Keratinocyte (primary cell): ENCODE measurements around the gene UBE2QL1. TPM values are rescaled to one million over a fixed set of nuclear protein-coding genes. Genes with fewer than 3 reads are reported as not detected.

Experiments used
- DNase-seq: peaks from one replicate; pipeline ENCODE4 v3.0.0-alpha.2; 2011; ENCODE audit warnings: low read depth, missing footprints, low spot score
- FAIRE-seq: peaks from 2 replicates; lab custom pipeline; 2011; peaks lifted over from hg19 to GRCh38; lab: Jason Lieb, UNC
- H2AFZ ChIP-seq: 2 replicates; pipeline ENCODE4 v1.6.0; 2012; ENCODE audit warnings: low read length, control low read depth, inconsistent platforms; ENCODE audit not compliant: control insufficient read depth
- H3K27ac ChIP-seq: 2 replicates; pipeline ENCODE4 v1.5.1; 2011; ENCODE audit warnings: low read length; ENCODE audit not compliant: control insufficient read depth, insufficient read depth
- H3K27me3 ChIP-seq: 3 replicates; pipeline ENCODE4 v1.6.0; 2011; ENCODE audit warnings: low read length; ENCODE audit not compliant: control insufficient read depth, insufficient read depth; ENCODE audit errors: extremely low read depth
- H3K36me3 ChIP-seq, 2 experiments: 2 replicates in 1 of 2; 3 replicates in 1 of 2; pipeline ENCODE4 v1.5.1; 2011; ENCODE audit warnings: low read length in 2 of 2, mild to moderate bottlenecking in 1 of 2; ENCODE audit not compliant: control insufficient read depth in 2 of 2, insufficient read depth in 2 of 2; ENCODE audit errors: extremely low read depth in 1 of 2
- H3K4me1 ChIP-seq: 3 replicates; pipeline ENCODE4 v1.5.1; 2011; ENCODE audit warnings: low read length; ENCODE audit not compliant: control insufficient read depth, insufficient read depth; ENCODE audit errors: extremely low read depth
- H3K4me2 ChIP-seq: 3 replicates; pipeline ENCODE4 v1.6.0; 2011; ENCODE audit warnings: low read depth, low read length; ENCODE audit not compliant: control insufficient read depth, insufficient read depth; ENCODE audit errors: extremely low read depth
- H3K4me3 ChIP-seq, 3 experiments: fragments of 200-600 bp in 1 of 3; sonication (generic) in 1 of 3; 2 replicates in 2 of 3; 3 replicates in 1 of 3; pipeline ENCODE4 v1.5.1; 2011 to 2016; ENCODE audit warnings: low read length in 3 of 3, mild to moderate bottlenecking in 3 of 3, control low read depth in 2 of 3, inconsistent platforms in 1 of 3, low read depth in 1 of 3, mixed read lengths in 1 of 3, mixed run types in 1 of 3, moderate library complexity in 1 of 3; ENCODE audit not compliant: control insufficient read depth in 2 of 3, insufficient read depth in 2 of 3; ENCODE audit errors: extremely low read depth in 1 of 3
- H3K79me2 ChIP-seq: 2 replicates; pipeline ENCODE4 v1.6.0; 2012; ENCODE audit warnings: low read length; ENCODE audit not compliant: control insufficient read depth, insufficient read depth
- H3K9ac ChIP-seq: 3 replicates; pipeline ENCODE4 v1.6.0; 2011; ENCODE audit warnings: low read length; ENCODE audit not compliant: control insufficient read depth, insufficient read depth; ENCODE audit errors: extremely low read depth
- H3K9me1 ChIP-seq: 3 replicates; pipeline ENCODE4 v1.6.0; 2011; ENCODE audit warnings: low read length; ENCODE audit not compliant: control insufficient read depth, insufficient read depth; ENCODE audit errors: extremely low read depth
- H3K9me3 ChIP-seq: 2 replicates; pipeline ENCODE4 v1.5.1; 2012; ENCODE audit warnings: low read depth, low read length; ENCODE audit not compliant: control insufficient read depth
- H4K20me1 ChIP-seq: 3 replicates; pipeline ENCODE4 v1.6.0; 2011; ENCODE audit warnings: low read length; ENCODE audit not compliant: control insufficient read depth, insufficient read depth; ENCODE audit errors: extremely low read depth
- EZH2 ChIP-seq: IDR thresholded peaks from one replicate; pipeline ENCODE4 v1.6.1; 2012; ENCODE audit warnings: inconsistent platforms, mild to moderate bottlenecking, low read length, moderate library complexity
- dilution Hi-C: fragments of 300-500 bp; cut with MboI; formaldehyde crosslinking; loops from one replicate; pipeline ENCODE4 v1.7.0; 2020; ENCODE audit warnings: low sequenced_read_pairs; ENCODE audit not compliant: extremely low pct_ligation_motif_present
- polyA plus RNA-seq, 5 experiments: library from polyadenylated mRNA; depleted of rRNA in 3 of 5; stranded (reverse) in 3 of 5; stranded (forward) in 1 of 5; unstranded in 1 of 5; fragments of >200 nt; gene quantifications; 1 replicate in 1 of 5; 2 replicates in 3 of 5; 3 replicates in 1 of 5; pipeline versions ENCODE4 v1.2.1 to v1.2.3, GENCODE V29; 2011 to 2012; ENCODE audit warnings: missing spikeins in 2 of 5, low read depth in 1 of 5, low replicate concordance in 1 of 5
- TF ChIP-seq, protein P1 (sequence below), 3 experiments: IDR thresholded peaks in 1 of 3; conservative IDR thresholded peaks in 1 of 3; optimal IDR thresholded peaks in 1 of 3; 2 replicates in 2 of 3; 3 replicates in 1 of 3; pipeline versions ENCODE3 to v1.5.1; 2011; ENCODE audit warnings: low read length in 3 of 3, mild to moderate bottlenecking in 3 of 3, moderate library complexity in 2 of 3, control low read depth in 1 of 3, inconsistent platforms in 1 of 3; ENCODE audit not compliant: insufficient read depth in 2 of 3; ENCODE audit errors: extremely low read depth in 1 of 3

The UBE2QL1 gene
- polyA plus RNA-seq, 1 donor (not counting 4 experiments of a cell fraction or from before 2014, with no cell fraction given) = not detected

GRCh38 chr5:6401410-6401809 lies 47.2 kb upstream of the UBE2QL1 start:
- Histone ChIP-seq H3K27me3 (no peaks in the 10 kb centered on the region), H3K9me1 (no peaks in the 10 kb centered on the region), H3K36me3 (no peaks in the 10 kb centered on the region), H3K4me3 (no peak overlapping the region), H3K27ac (no peak overlapping the region), H3K4me2 (no peak overlapping the region), H3K79me2 (no peaks in the 10 kb centered on the region), H3K9me3 (no peaks in the 10 kb centered on the region), H4K20me1 (no peaks in the 10 kb centered on the region), H3K9ac (no peak overlapping the region), H2AFZ (no peak overlapping the region), H3K4me1 (peaks cover 29% of the 10 kb centered on the region)
- no peak for TF ChIP-seq EZH2
- TF ChIP-seq, protein P1, sequence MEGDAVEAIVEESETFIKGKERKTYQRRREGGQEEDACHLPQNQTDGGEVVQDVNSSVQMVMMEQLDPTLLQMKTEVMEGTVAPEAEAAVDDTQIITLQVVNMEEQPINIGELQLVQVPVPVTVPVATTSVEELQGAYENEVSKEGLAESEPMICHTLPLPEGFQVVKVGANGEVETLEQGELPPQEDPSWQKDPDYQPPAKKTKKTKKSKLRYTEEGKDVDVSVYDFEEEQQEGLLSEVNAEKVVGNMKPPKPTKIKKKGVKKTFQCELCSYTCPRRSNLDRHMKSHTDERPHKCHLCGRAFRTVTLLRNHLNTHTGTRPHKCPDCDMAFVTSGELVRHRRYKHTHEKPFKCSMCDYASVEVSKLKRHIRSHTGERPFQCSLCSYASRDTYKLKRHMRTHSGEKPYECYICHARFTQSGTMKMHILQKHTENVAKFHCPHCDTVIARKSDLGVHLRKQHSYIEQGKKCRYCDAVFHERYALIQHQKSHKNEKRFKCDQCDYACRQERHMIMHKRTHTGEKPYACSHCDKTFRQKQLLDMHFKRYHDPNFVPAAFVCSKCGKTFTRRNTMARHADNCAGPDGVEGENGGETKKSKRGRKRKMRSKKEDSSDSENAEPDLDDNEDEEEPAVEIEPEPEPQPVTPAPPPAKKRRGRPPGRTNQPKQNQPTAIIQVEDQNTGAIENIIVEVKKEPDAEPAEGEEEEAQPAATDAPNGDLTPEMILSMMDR (optimal IDR thresholded peaks at IDR 0.05 in 1 of 3, IDR thresholded peaks at IDR 0.05 in 1 of 3, conservative IDR thresholded peaks at IDR 0.05 in 1 of 3; ENCODE audit: extremely low read depth in 1 of 3, insufficient read depth in 2 of 3, low read length in 3 of 3) = no peak
- no peak for DNase-seq
- dilution Hi-C loops = no loop called here
- FAIRE-seq = no peak

DNA sequence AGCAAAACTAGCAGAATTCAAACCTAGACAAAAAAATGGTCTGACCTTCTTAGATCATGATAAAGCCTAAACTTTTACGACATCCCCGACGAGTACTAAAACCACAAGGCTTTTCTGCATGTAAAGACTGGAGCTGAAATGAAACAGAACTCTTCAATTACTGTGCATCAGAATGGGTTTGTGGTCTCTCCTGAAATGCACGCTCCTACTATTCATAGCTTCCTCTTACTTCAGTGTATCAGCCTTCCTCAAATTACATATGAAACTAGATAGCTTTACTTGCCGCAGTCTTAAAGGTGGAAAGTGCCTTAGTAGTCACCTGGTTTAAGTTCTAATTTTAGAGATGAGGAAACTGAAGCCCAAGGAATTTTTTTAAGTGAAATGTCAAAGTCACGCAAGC lies 45.7 kb upstream of the UBE2QL1 start:
- DNase-seq (no peak), FAIRE-seq (no peak)
- Histone ChIP-seq H3K4me3 (no peak overlapping the region), H3K27me3 (no peaks in the 10 kb centered on the region), H2AFZ (no peak overlapping the region), H3K4me1 (peaks cover 29% of the 10 kb centered on the region), H3K79me2 (no peaks in the 10 kb centered on the region), H3K4me2 (no peak overlapping the region), H3K27ac (no peak overlapping the region), H4K20me1 (no peaks in the 10 kb centered on the region), H3K9me1 (no peaks in the 10 kb centered on the region), H3K9ac (no peak overlapping the region), H3K9me3 (no peaks in the 10 kb centered on the region), H3K36me3 (no peaks in the 10 kb centered on the region)
- dilution Hi-C loops = no loop called here
- TF ChIP-seq, protein P1 (optimal IDR thresholded peaks at IDR 0.05 in 1 of 3, IDR thresholded peaks at IDR 0.05 in 1 of 3, conservative IDR thresholded peaks at IDR 0.05 in 1 of 3; ENCODE audit: extremely low read depth in 1 of 3, insufficient read depth in 2 of 3, low read length in 3 of 3) = no peak
- no peak for TF ChIP-seq EZH2
